Measurements from ENCODE around the gene ROR2.

Gene ROR2

GRCh38 chr9:91766315-91767069 is 183.5 kb downstream of the ROR2 start:
- DNase-seq: no peak

GRCh38 chr9:91765296-91765695 is 184.7 kb downstream of the ROR2 start:
- no peak for DNase-seq

- no peak for DNase-seq
Measured at GRCh38 chr9:91764661-91765060, 185.4 kb downstream of the ROR2 start.

DNA sequence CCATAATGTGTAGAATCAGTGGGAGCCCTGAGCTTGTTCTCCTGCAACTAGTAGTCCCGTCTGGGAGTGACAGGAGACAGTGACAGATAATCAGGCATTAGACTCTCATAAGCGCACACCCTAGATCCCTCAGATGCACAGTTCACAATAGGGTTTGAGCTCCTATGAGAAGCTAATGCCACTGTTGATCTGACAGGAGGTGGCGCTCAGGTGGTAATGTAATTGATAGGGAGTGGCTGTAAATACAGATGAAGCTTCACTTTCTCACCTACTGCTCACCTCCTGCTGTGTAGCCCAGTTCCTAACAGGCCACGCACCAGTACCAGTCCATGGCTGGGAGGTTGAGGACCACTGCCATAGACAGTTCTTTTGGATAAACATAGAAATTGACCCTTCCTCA is 188.7 kb downstream of the ROR2 start:
- DNase-seq: no peak

DNA sequence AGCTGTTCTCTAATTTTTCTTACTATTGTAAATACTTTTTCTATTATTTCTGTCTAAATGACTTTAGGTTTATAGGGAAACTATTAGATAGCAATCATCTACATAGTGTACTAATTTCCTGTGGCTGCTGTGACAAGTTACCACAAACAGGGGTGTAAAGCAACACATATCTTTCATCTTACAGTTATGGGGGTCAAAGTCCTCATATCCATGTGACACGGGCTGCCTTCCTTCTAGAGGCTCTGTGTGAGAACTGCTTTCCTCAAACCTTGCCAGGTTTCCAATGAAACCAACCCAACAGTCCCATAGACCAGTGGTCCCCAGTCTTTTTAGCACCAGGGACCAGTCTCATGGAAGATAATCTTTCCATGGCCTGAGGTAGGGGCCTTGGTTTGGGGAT is 189.1 kb downstream of the ROR2 start:
- no peak for DNase-seq

- DNase-seq: peak; percentile 16
Measured at GRCh38 chr9:91758491-91758981, 191.5 kb downstream of the ROR2 start.

DNA sequence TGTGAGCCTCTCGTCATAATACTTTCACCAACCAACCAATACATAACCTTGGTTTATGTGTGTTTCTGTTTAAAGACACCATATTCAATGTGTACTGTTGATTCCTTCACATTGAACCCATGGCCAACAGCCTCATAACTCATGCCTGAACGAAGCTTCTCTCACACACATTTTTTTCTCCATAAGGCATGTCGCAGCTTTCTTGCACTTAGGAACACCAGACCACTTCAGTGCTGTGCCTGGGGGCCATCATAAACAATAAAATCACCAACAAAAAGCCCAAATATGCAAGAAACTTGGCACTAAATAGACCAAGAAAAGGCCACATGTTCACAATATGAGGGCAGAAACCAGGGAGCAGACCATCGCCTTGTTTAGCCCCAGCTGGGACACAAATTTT is 192.2 kb downstream of the ROR2 start:
- no peak for DNase-seq

GRCh38 chr9:91756510-91756780 is 193.6 kb downstream of the ROR2 start:
- no peak for DNase-seq

GRCh38 chr9:91755761-91756509 is 194.1 kb downstream of the ROR2 start:
- DNase-seq: no peak

DNA sequence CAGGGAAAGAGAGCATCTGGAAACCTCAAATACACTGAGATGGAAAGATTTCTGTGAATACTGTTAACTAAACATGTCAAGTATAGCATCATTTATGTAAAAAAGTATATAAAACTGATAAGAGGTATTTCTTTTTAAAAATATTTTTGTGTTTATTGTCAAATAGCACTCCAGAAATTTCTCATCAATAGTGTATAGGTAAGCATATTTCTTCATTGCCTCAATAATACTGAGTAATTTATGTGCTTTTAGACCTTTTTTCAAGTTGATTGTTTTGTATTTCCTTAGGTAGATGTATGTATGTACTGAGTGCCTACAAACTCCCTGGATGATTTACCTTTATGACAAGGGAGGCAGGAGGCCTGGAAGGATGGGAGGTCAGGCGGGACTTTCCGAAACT is 196.3 kb downstream of the ROR2 start:
- DNase-seq: no peak

- no peak for DNase-seq
Measured at GRCh38 chr9:91751922-91752321, 198.1 kb downstream of the ROR2 start.

GRCh38 chr9:91750343-91750742 is 199.7 kb downstream of the ROR2 start:
- DNase-seq: no peak

DNA sequence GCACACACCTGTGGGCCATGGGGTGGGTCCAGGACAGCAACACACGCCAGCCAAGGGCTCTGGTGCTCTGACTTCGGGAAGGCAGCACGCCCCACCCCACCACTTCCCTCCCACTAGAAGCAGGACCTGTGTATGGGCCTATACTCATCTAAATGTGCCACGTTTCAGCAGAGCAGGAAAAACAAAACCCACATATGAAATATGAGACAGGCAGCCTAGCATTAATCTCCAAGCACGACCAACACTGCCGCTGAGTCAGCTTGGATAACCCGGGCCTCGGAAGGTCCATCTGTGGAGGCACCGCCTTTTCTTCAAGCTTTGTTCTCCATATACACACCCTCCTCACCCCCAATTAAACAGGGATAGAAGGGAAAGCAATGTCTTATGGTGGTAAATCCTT is 203.1 kb downstream of the ROR2 start:
- DNase-seq: no peak

DNA sequence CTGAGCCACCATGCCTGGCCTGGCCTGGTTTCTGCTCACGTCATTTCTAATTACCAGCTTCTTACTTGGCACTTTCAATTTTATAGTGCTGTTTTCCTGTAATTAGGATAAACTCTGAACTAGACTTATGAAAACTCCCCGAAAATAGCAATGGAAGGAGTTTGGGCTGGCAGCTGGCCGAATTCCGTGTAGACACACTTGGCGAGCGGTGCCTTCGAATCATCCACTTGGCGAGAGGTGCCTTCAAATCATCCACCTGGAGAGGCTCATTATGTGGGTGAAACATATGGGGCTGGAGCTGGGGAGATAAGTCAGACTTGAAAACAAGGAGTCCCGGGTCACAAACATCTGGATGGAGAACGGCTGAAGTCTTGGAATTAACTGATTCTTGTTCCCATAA is 203.7 kb downstream of the ROR2 start:
- no peak for DNase-seq

DNA sequence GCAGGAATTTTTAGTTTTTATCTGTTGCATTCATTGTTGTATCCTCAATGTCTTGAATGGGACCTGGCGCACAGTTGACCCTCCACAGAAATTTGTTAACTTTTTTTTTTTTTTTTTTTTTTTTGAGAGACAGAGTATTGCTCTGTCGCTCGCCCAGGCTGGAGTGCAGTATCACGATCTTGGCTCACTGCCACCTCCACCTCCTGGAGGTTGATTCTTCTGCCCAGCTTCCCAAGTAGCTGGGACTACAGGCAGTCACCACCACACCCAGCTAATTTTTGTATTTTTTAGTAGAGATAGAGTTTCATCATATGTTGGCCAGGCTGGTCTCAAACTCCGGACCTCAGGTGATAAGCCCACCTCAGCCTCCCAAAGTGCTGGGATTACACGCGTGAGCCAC is 205.9 kb downstream of the ROR2 start:
- DNase-seq: no peak

GRCh38 chr9:91741522-91741921 is 208.5 kb downstream of the ROR2 start:
- no peak for DNase-seq

GRCh38 chr9:91740701-91741100 is 209.3 kb downstream of the ROR2 start:
- no peak for DNase-seq

GRCh38 chr9:91736898-91737601 is 213.0 kb downstream of the ROR2 start:
- DNase-seq: no peak

DNA sequence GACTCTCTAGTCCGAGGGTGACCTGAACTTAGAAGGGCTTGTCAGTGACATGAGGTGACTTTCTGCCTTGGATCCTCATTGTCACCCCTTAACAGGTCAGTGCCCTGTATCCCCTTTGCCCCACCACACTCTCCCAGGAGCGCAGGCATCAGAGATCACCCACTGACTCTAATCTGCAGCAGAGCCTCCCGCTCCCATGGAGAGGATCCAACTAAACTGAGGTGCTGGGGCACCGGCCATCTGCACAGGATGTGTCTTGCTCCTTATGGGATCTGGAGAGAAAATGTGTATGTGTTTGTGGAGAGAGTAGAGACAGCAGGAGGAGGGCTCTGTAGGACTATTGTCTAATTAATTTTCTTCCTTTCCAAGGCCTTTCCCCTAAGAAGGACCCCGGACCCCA is 213.7 kb downstream of the ROR2 start:
- DNase-seq: no peak

DNA sequence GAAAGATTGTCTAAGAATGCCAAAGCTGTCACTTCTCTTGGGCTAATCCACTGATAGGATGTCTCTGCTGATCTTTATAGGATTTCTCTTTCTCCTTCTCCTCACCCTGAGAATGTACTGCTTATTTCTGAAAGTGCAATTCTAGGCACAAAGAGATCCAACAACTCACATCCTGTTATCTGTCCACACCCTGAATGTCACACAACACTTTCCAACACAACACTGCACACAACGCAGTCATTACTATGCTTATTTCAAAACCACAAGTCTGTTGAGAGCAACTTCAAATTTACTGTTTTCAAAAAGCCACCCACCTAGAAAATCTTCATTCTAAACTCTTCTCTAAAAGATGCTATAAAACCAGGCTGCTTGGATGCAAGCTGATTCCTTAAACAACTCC is 215.0 kb downstream of the ROR2 start:
- no peak for DNase-seq

DNA sequence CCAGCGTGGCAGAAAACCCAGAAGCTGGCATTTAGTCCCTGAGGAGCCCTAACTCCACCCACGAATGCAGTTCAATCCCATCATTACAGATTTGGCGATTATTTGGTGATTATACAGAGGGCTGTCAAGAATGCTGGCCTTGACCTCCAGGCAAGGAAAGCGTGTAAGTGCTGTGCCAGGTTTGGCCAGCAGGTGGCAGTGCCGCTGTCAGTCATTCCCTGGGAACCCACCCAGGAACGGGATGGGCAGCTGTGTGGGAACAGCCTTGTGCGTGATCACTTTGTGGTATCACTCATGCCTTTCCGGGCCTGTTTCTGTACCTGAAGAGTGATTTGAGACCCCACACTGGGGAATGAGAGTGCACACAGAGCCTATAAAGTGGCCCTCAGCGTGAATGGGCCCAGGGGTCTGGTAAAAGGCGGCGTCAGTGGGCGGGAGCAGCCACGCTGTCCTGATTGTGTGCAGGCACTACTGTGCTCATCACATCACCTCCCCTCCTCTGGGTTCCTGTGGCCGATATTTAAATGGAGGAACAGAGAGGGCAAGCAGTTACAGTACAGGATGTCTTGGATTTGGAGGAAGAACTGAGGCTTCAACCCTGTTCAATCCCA is 215.6 kb downstream of the ROR2 start:
- peak; percentile 9 for DNase-seq

DNA sequence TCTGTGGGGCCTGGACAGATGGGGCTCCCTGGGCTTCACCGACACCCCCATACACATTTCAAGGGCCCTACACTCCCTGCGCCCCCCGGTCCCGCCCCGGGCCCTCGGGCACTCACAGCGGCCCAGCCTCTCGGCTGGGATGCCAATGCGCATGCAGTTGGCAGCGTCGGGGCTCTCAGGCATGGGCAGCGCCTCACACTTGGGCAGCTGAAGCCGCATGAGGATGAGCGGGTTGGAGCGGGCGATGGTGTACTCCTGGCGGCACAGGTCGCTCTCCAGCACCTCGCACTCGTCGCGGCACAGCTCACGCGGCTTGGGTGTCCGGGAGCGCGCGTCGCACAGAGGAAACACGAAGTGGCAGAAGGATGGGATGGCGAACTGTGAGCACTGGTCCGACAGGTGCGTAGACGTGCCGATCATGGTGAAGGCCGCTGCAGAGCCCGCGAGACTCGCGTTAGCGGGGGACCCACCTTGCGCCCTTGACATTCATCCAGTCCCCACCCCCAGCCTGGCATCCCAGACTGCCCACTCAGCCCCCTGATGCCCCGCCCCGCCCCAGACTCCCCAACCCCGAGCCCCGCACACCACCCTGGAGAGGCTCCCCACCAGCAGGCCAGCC is 216.9 kb downstream of the ROR2 start:
- no peak for DNase-seq

Data from NCI-H345 (cell line).